LNCaP clone FGC (cell line): ENCODE data around the gene TLR2.

Source experiments
- DNase-seq: peaks from one replicate; pipeline ENCODE4 v3.0.0-alpha.2; 2011; ENCODE audit warnings: low read depth
- H3K4me3 ChIP-seq: 2 replicates; pipeline ENCODE4 v1.5.1; 2011; ENCODE audit warnings: mild to moderate bottlenecking, low read depth, low read length, control low read depth
- CTCF ChIP-seq: IDR thresholded peaks from 2 replicates; pipeline ENCODE4 v1.5.1; 2012; ENCODE audit warnings: mild to moderate bottlenecking; ENCODE audit not compliant: control insufficient read depth, insufficient read depth; ENCODE audit errors: extremely low read depth

TLR2 gene

GRCh38 chr4:153710681-153711080 lies 26.6 kb downstream of the TLR2 start:
- DNase-seq, result no peak
- TF ChIP-seq CTCF, result no peak
- no peak overlapping the region for H3K4me3 ChIP-seq

- TF ChIP-seq CTCF, result no peak
- no peak for DNase-seq
- no peak overlapping the region for H3K4me3 ChIP-seq
These were observed 30.0 kb downstream of the TLR2 start for GRCh38 chr4:153713866-153714646.

- no peak overlapping the region for H3K4me3 ChIP-seq
These were observed 38.0 kb downstream of the TLR2 start for GRCh38 chr4:153722036-153722435.

GRCh38 chr4:153724606-153725005 lies 40.5 kb downstream of the TLR2 start:
- no peak overlapping the region for H3K4me3 ChIP-seq
- DNase-seq, result no peak
- no peak for TF ChIP-seq CTCF

More at GRCh38 chr4:153722036-153722435, 38.0 kb downstream of the TLR2 start:
- no peak for DNase-seq
- TF ChIP-seq CTCF, result no peak

GRCh38 chr4:153725136-153725830 lies 41.2 kb downstream of the TLR2 start:
- no peak for DNase-seq
- TF ChIP-seq CTCF, result no peak
- H3K4me3 ChIP-seq, result no peak overlapping the region

GRCh38 chr4:153725831-153726154 lies 41.7 kb downstream of the TLR2 start:
- no peak for TF ChIP-seq CTCF
- no peak overlapping the region for H3K4me3 ChIP-seq
- DNase-seq, result no peak
